ENCODE data around the gene CPEB1.

Gene CPEB1

GRCh38 chr15:82679626-82680199, 32.5 kb upstream of the CPEB1 start:
- TF ChIP-seq CTCF (IDR thresholded peaks at IDR 0.05; ENCODE audit: borderline replicate concordance, insufficient read depth, low read depth, low read length), result no peak
- no peak overlapping the region for H3K4me3 ChIP-seq (ENCODE audit: low read depth, low read length)

GRCh38 chr15:82677720-82678323, 30.7 kb upstream of the CPEB1 start:
- no peak for TF ChIP-seq CTCF (IDR thresholded peaks at IDR 0.05; ENCODE audit: borderline replicate concordance, insufficient read depth, low read depth, low read length)
- H3K4me3 ChIP-seq (ENCODE audit: low read depth, low read length), result no peak overlapping the region

- TF ChIP-seq CTCF (IDR thresholded peaks at IDR 0.05; ENCODE audit: borderline replicate concordance, insufficient read depth, low read depth, low read length), result no peak
- H3K4me3 ChIP-seq (ENCODE audit: low read depth, low read length), result no peak overlapping the region
Observed at GRCh38 chr15:82674873-82675272, 27.7 kb upstream of the CPEB1 start.

GRCh38 chr15:82670699-82671098, 23.5 kb upstream of the CPEB1 start:
- no peak overlapping the region for H3K4me3 ChIP-seq (ENCODE audit: low read depth, low read length)
- TF ChIP-seq CTCF (IDR thresholded peaks at IDR 0.05; ENCODE audit: borderline replicate concordance, insufficient read depth, low read depth, low read length), result no peak

GRCh38 chr15:82666606-82667005, 19.4 kb upstream of the CPEB1 start:
- no peak for TF ChIP-seq CTCF (IDR thresholded peaks at IDR 0.05; ENCODE audit: borderline replicate concordance, insufficient read depth, low read depth, low read length)
- no peak overlapping the region for H3K4me3 ChIP-seq (ENCODE audit: low read depth, low read length)

GRCh38 chr15:82664021-82664420, 16.9 kb upstream of the CPEB1 start:
- no peak overlapping the region for H3K4me3 ChIP-seq (ENCODE audit: low read depth, low read length)
- TF ChIP-seq CTCF (IDR thresholded peaks at IDR 0.05; ENCODE audit: borderline replicate concordance, insufficient read depth, low read depth, low read length), result no peak

GRCh38 chr15:82663186-82663600, 16.0 kb upstream of the CPEB1 start:
- no peak overlapping the region for H3K4me3 ChIP-seq (ENCODE audit: low read depth, low read length)
- no peak for TF ChIP-seq CTCF (IDR thresholded peaks at IDR 0.05; ENCODE audit: borderline replicate concordance, insufficient read depth, low read depth, low read length)

Data from GM12875 (cell line).